HCT116 (cell line): ENCODE results near the gene WIPF3. TPM values are rescaled to one million over a fixed set of nuclear protein-coding genes. Genes with fewer than 3 reads are reported as not detected.

Source experiments
- ATAC-seq: fragments of 200-7000 bp; cut with Tn5 transposase; 2 replicates; pipeline ENCODE4 v1.9.1; 2020; ENCODE audit warnings: mild to moderate bottlenecking, moderate library complexity
- BruUV-seq: library from RNA; stranded (reverse); fragments of 400-500 nt; replicated peaks from 2 replicates; lab custom pipeline; 2021; lab: Mats Ljungman, UMichigan
- CTCF ChIA-PET: fragments of 300-600 bp; sonication (Branson Sonifier 250); formaldehyde crosslinking; loops from one replicate; lab custom pipeline; 2021; ENCODE audit warnings: antibody characterized with exemption; lab: Charles Lee
- POLR2A ChIA-PET: fragments of 300-600, 350-600 bp; sonication (Branson Sonifier 250); formaldehyde crosslinking; loops from one replicate; lab custom pipeline; 2021; ENCODE audit warnings: antibody characterized with exemption; lab: Charles Lee
- RAD21 ChIA-PET, 2 experiments: fragments of 300-600 bp; sonication (Branson Sonifier 250); formaldehyde crosslinking; loops; one replicate each; lab custom pipeline; 2023; ENCODE audit warnings: low total read pairs in 2 of 2; ENCODE audit not compliant: uncharacterized antibody in 2 of 2, unreplicated experiment in 2 of 2, low non-redundant PET in 1 of 2; lab: Charles Lee
- DNase-seq: peaks from one replicate; pipeline ENCODE4 v3.0.0-alpha.2; 2010; ENCODE audit warnings: low read depth, low spot score
- H2AFZ ChIP-seq: fragments of 200-600 bp; shearing (Covaris generic), sonication (generic); 2 replicates; pipeline ENCODE4 v1.6.1; 2017; ENCODE audit warnings: low read depth, mixed run types, mixed read lengths, antibody characterized with exemption, low read length; ENCODE audit not compliant: poor library complexity, severe bottlenecking
- H3K27ac ChIP-seq: 2 replicates; pipeline ENCODE4 v1.5.1; 2012; ENCODE audit warnings: low read depth, low read length
- H3K27me3 ChIP-seq: fragments of 200-600 bp; sonication (generic); 2 replicates; pipeline ENCODE4 v1.6.1; 2016; ENCODE audit warnings: mixed run types, low read length, mixed read lengths; ENCODE audit not compliant: insufficient read depth
- H3K36me3 ChIP-seq, 2 experiments: fragments of 200-500 bp in 1 of 2; fragments of 200-600 bp in 1 of 2; sonication (Bioruptor generic) in 1 of 2; sonication (generic) in 1 of 2; 2 replicates each; pipeline versions ENCODE4 v1.5.1 to v1.6.1; 2014 to 2016; ENCODE audit warnings: low read length in 2 of 2, inconsistent platforms in 1 of 2, mixed read lengths in 1 of 2, mixed run types in 1 of 2; ENCODE audit not compliant: insufficient read depth in 2 of 2, control insufficient read depth in 1 of 2
- H3K4me1 ChIP-seq, 2 experiments: fragments of 200-600 bp in 1 of 2; sonication (generic) in 1 of 2; 2 replicates each; pipeline versions ENCODE4 v1.5.1 to v1.6.1; 2012 to 2017; ENCODE audit warnings: low read length in 2 of 2, inconsistent platforms in 1 of 2, mild to moderate bottlenecking in 1 of 2, mixed read lengths in 1 of 2, mixed run types in 1 of 2, moderate library complexity in 1 of 2; ENCODE audit not compliant: insufficient read depth in 2 of 2, control insufficient read depth in 1 of 2
- H3K4me2 ChIP-seq: fragments of 200-600 bp; sonication (generic); 2 replicates; pipeline ENCODE4 v1.6.1; 2017; ENCODE audit warnings: mixed run types, low read length, mixed read lengths
- H3K4me3 ChIP-seq, 2 experiments: fragments of 200-600 bp in 1 of 2; sonication (generic) in 1 of 2; replicated peaks in 1 of 2; 2 replicates each; pipeline ENCODE4 v1.5.1; 2011 to 2016; ENCODE audit warnings: low read length in 2 of 2, control low read depth in 1 of 2, low read depth in 1 of 2, mild to moderate bottlenecking in 1 of 2, mixed read lengths in 1 of 2, mixed run types in 1 of 2
- H3K79me2 ChIP-seq: fragments of 200-600 bp; sonication (generic); 2 replicates; pipeline ENCODE4 v1.6.1; 2017; ENCODE audit warnings: mild to moderate bottlenecking, mixed run types, low read length, moderate library complexity, mixed read lengths; ENCODE audit not compliant: insufficient read depth
- H3K9ac ChIP-seq: fragments of 200-600 bp; sonication (generic); 2 replicates; pipeline ENCODE4 v1.6.1; 2016; ENCODE audit warnings: low read length, mixed read lengths
- H3K9me2 ChIP-seq: fragments of 200-600 bp; sonication (generic), shearing (Covaris generic); 2 replicates; pipeline ENCODE4 v1.6.1; 2017; ENCODE audit warnings: mixed run types, mild to moderate bottlenecking, moderate library complexity; ENCODE audit not compliant: insufficient read depth
- H3K9me3 ChIP-seq, 2 experiments: fragments of 200-500 bp in 1 of 2; fragments of 200-600 bp in 1 of 2; sonication (Bioruptor generic) in 1 of 2; sonication (generic) in 1 of 2; 2 replicates each; pipeline ENCODE4 v1.6.1; 2014 to 2017; ENCODE audit warnings: low read length in 2 of 2, mixed read lengths in 2 of 2, inconsistent platforms in 1 of 2, low read depth in 1 of 2, mild to moderate bottlenecking in 1 of 2, mixed run types in 1 of 2, moderate library complexity in 1 of 2; ENCODE audit not compliant: control insufficient read depth in 1 of 2, insufficient read depth in 1 of 2
- H4K20me1 ChIP-seq: fragments of 200-600 bp; sonication (generic), shearing (Covaris generic); 2 replicates; pipeline ENCODE4 v1.6.1; 2017; ENCODE audit warnings: mixed run types, mild to moderate bottlenecking, moderate library complexity; ENCODE audit not compliant: insufficient read depth
- ATF3 ChIP-seq: IDR thresholded peaks from 2 replicates; pipeline ENCODE4 v1.6.1; 2012
- CBX3 ChIP-seq: IDR thresholded peaks from 2 replicates; pipeline ENCODE4 v1.6.1; 2012; ENCODE audit warnings: low read depth
- EGR1 ChIP-seq: IDR thresholded peaks from 2 replicates; pipeline ENCODE4 v1.6.1; 2012; ENCODE audit warnings: low read depth
- EZH2phosphoT487 ChIP-seq: fragments of 200-600 bp; IDR thresholded peaks from 2 replicates; pipeline ENCODE4 v1.6.1; 2018; ENCODE audit warnings: antibody characterized with exemption, borderline replicate concordance
- FOSL1 ChIP-seq: IDR thresholded peaks from 2 replicates; pipeline ENCODE4 v1.6.1; 2012; ENCODE audit warnings: low read depth
- JUND ChIP-seq: IDR thresholded peaks from 2 replicates; pipeline ENCODE4 v1.6.1; 2012
- MAX ChIP-seq: IDR thresholded peaks from 2 replicates; pipeline ENCODE4 v1.6.1; 2012
- POLR2AphosphoS5 ChIP-seq: IDR thresholded peaks from 2 replicates; pipeline ENCODE4 v1.6.1; 2011; ENCODE audit warnings: mild to moderate bottlenecking, low read depth, low read length, moderate library complexity
- RAD21 ChIP-seq: IDR thresholded peaks from 2 replicates; pipeline ENCODE4 v1.6.1; 2012; ENCODE audit warnings: low read depth, mild to moderate bottlenecking
- REST ChIP-seq: IDR thresholded peaks from 2 replicates; pipeline ENCODE4 v1.6.1; 2012; ENCODE audit warnings: low read depth
- SIN3A ChIP-seq: IDR thresholded peaks from 2 replicates; pipeline ENCODE4 v1.6.1; 2012; ENCODE audit warnings: low read depth
- SRF ChIP-seq: IDR thresholded peaks from 2 replicates; pipeline ENCODE4 v1.6.1; 2012; ENCODE audit warnings: low read depth
- ZBTB33 ChIP-seq: IDR thresholded peaks from 2 replicates; pipeline ENCODE4 v1.6.1; 2011; ENCODE audit warnings: mild to moderate bottlenecking, low read length, moderate library complexity; ENCODE audit not compliant: insufficient replicate concordance; ENCODE audit errors: extremely low read depth
- ZFX ChIP-seq: fragments of 450-650 bp; IDR thresholded peaks from 2 replicates; pipeline ENCODE4 v1.6.1; 2017
- intact Hi-C: fragments of 100-400 bp; cut with micrococcal nuclease; formaldehyde crosslinking; loops from 2 replicates; pipeline ENCODE4 v1.10.0; 2022
- total RNA-seq: library from RNA; stranded (reverse); gene quantifications from one replicate; pipeline ENCODE4 v1.2.1, GENCODE V29; 2021; ENCODE audit not compliant: unreplicated experiment

Gene WIPF3
- total RNA-seq, 1 experiment from 2014 or later = 8.6 TPM

GRCh38 chr7:29840701-29841100 is 34.4 kb downstream of the WIPF3 start (continued):
- TF ChIP-seq ZFX (no peak), EZH2phosphoT487 (no peak), MAX (no peak)

GRCh38 chr7:29841926-29842701 is 35.8 kb downstream of the WIPF3 start:
- no peaks in the 10 kb centered on the region for H3K9me3 ChIP-seq
- no peaks in the 10 kb centered on the region for H3K79me2 ChIP-seq
- TF ChIP-seq SRF (no peak), CBX3 (no peak), JUND (no peak), EGR1 (no peak), RAD21 (no peak), FOSL1 (no peak), REST (no peak), SIN3A (no peak), ZBTB33 (no peak), ATF3 (no peak), POLR2AphosphoS5 (no peak)
- H3K4me1 ChIP-seq = no peaks in the 10 kb centered on the region
- ChIA-PET CTCF (no interaction called here), RAD21 (no interaction called here), POLR2A (no interaction called here)
- H3K4me2 ChIP-seq = no peak overlapping the region
- no peaks in the 10 kb centered on the region for H3K9me2 ChIP-seq
- H2AFZ ChIP-seq = no peak overlapping the region
- H3K9ac ChIP-seq = no peak overlapping the region
- H3K27ac ChIP-seq = no peak overlapping the region
- ATAC-seq (no peak), DNase-seq (no peak)
- H4K20me1 ChIP-seq = no peaks in the 10 kb centered on the region
- H3K36me3 ChIP-seq = no peaks in the 10 kb centered on the region
- no peaks in the 10 kb centered on the region for H3K27me3 ChIP-seq
- no peak overlapping the region for H3K4me3 ChIP-seq
- no TSS peak for BruUV-seq
- intact Hi-C loops = no loop called here
